H1 (cell line): Measurements from ENCODE around the gene NANP. TPM values are rescaled to one million over a fixed set of nuclear protein-coding genes. Genes with fewer than 3 reads are reported as not detected.
A peak's percentile ranks its signal among the peaks of the same experiment; 100 is the strongest.

Experiments
- CTCF ChIA-PET: fragments of 300-600 bp; sonication (Branson Sonifier 250); formaldehyde crosslinking; loops from one replicate; lab custom pipeline; 2021; ENCODE audit not compliant: partially characterized antibody; lab: Charles Lee
- POLR2A ChIA-PET: fragments of 300-600 bp; sonication (Branson Sonifier 250); formaldehyde crosslinking; loops from one replicate; lab custom pipeline; 2021; ENCODE audit warnings: inconsistent platforms; ENCODE audit not compliant: partially characterized antibody; lab: Charles Lee
- DNase-seq, 2 experiments: peaks; one replicate each; pipeline versions ENCODE4 v3.0.0 to v3.0.0-alpha.2; 2010 to 2022; ENCODE audit warnings: low spot score in 2 of 2, low read depth in 1 of 2, mixed read lengths in 1 of 2
- FAIRE-seq: peaks from 2 replicates; lab custom pipeline; 2011; peaks lifted over from hg19 to GRCh38; lab: Jason Lieb, UNC
- H2AFZ ChIP-seq: 2 replicates; pipeline ENCODE4 v1.8.1; 2012; ENCODE audit warnings: low read length, inconsistent platforms
- H2AK5ac ChIP-seq: 2 replicates; pipeline ENCODE4 v1.6.1; 2013; ENCODE audit warnings: low read depth, low read length
- H2BK120ac ChIP-seq: replicated peaks from 2 replicates; pipeline ENCODE3; 2013; ENCODE audit warnings: low read depth, low read length, inconsistent platforms
- H2BK12ac ChIP-seq: 2 replicates; pipeline ENCODE4 v1.6.1; 2013; ENCODE audit warnings: low read depth, low read length
- H2BK15ac ChIP-seq: 2 replicates; pipeline ENCODE4 v1.6.1; 2013; ENCODE audit warnings: low read length
- H2BK20ac ChIP-seq: 2 replicates; pipeline ENCODE4 v1.6.1; 2013; ENCODE audit warnings: low read length
- H2BK5ac ChIP-seq: 2 replicates; pipeline ENCODE4 v1.6.1; 2013; ENCODE audit warnings: low read depth, low read length
- H3K14ac ChIP-seq: 2 replicates; pipeline ENCODE4 v1.6.1; 2013; ENCODE audit warnings: inconsistent platforms; ENCODE audit not compliant: insufficient read length
- H3K18ac ChIP-seq: 2 replicates; pipeline ENCODE4 v1.6.1; 2013; ENCODE audit warnings: low read length; ENCODE audit errors: extremely low read depth
- H3K23ac ChIP-seq: 2 replicates; pipeline ENCODE4 v1.6.1; 2013; ENCODE audit warnings: inconsistent platforms; ENCODE audit not compliant: insufficient read length
- H3K23me2 ChIP-seq: 2 replicates; pipeline ENCODE4 v1.6.1; 2013; ENCODE audit warnings: low read depth, low read length
- H3K27ac ChIP-seq: 2 replicates; pipeline ENCODE4 v1.6.1; 2011; ENCODE audit warnings: low read depth, low read length, inconsistent platforms
- H3K27me3 ChIP-seq, 4 experiments: replicated peaks in 1 of 4; 1 replicate in 1 of 4; 2 replicates in 3 of 4; pipeline versions ENCODE4 v1.6.1 to v1.8.1; 2011 to 2013; ENCODE audit warnings: low read length in 3 of 4, mild to moderate bottlenecking in 3 of 4, inconsistent platforms in 2 of 4, mixed read lengths in 2 of 4, moderate library complexity in 1 of 4; ENCODE audit not compliant: control insufficient read depth in 3 of 4, insufficient read depth in 3 of 4; ENCODE audit errors: extremely low read depth in 1 of 4
- H3K36me3 ChIP-seq, 4 experiments: 2 replicates each; pipeline versions ENCODE4 v1.6.1 to v1.8.1; 2011 to 2013; ENCODE audit warnings: mild to moderate bottlenecking in 4 of 4, low read length in 3 of 4, moderate library complexity in 2 of 4, control low read depth in 1 of 4, inconsistent platforms in 1 of 4; ENCODE audit not compliant: insufficient read depth in 4 of 4, control insufficient read depth in 2 of 4
- H3K4ac ChIP-seq: replicated peaks from 2 replicates; pipeline ENCODE3; 2013; ENCODE audit warnings: low read length, low read depth, mixed read lengths, inconsistent platforms; ENCODE audit not compliant: insufficient read length
- H3K4me1 ChIP-seq, 4 experiments: replicated peaks in 1 of 4; 1 replicate in 1 of 4; 2 replicates in 3 of 4; pipeline versions ENCODE4 v1.6.1 to v1.8.1; 2011 to 2013; ENCODE audit warnings: low read length in 3 of 4, inconsistent platforms in 2 of 4, mixed read lengths in 1 of 4; ENCODE audit not compliant: insufficient read depth in 4 of 4, control insufficient read depth in 3 of 4
- H3K4me2 ChIP-seq, 2 experiments: 2 replicates each; pipeline versions ENCODE4 v1.6.1 to v1.8.1; 2011 to 2013; ENCODE audit warnings: low read depth in 2 of 2, low read length in 2 of 2, control low read depth in 1 of 2, inconsistent platforms in 1 of 2, mild to moderate bottlenecking in 1 of 2; ENCODE audit not compliant: insufficient read depth in 1 of 2
- H3K4me3 ChIP-seq, 4 experiments: fragments of 200-600, 300-600 bp in 1 of 4; sonication (generic), shearing (Covaris generic), sonication (Bioruptor Twin) in 1 of 4; 2 replicates each; pipeline versions ENCODE4 v1.5.1 to v1.8.1; 2011 to 2016; ENCODE audit warnings: low read length in 4 of 4, low read depth in 3 of 4, control low read depth in 2 of 4, inconsistent platforms in 2 of 4, mild to moderate bottlenecking in 2 of 4, mixed read lengths in 1 of 4, moderate library complexity in 1 of 4; ENCODE audit not compliant: insufficient read depth in 2 of 4; ENCODE audit errors: extremely low read depth in 1 of 4
- H3K56ac ChIP-seq: replicated peaks from 2 replicates; pipeline ENCODE3; 2013; ENCODE audit warnings: low read depth, mild to moderate bottlenecking, mixed read lengths, low read length, inconsistent platforms; ENCODE audit not compliant: insufficient read length
- H3K79me1 ChIP-seq: 2 replicates; pipeline ENCODE4 v1.6.1; 2013; ENCODE audit warnings: low read depth, low read length, control low read depth
- H3K79me2 ChIP-seq, 2 experiments: 2 replicates each; pipeline versions ENCODE4 v1.6.1 to v1.8.1; 2012 to 2013; ENCODE audit warnings: low read length in 2 of 2, mild to moderate bottlenecking in 2 of 2, inconsistent platforms in 1 of 2; ENCODE audit not compliant: insufficient read depth in 2 of 2, control insufficient read depth in 1 of 2
- H3K9ac ChIP-seq, 4 experiments: replicated peaks in 1 of 4; 1 replicate in 1 of 4; 2 replicates in 3 of 4; pipeline versions ENCODE4 v1.6.1 to v1.8.1; 2011 to 2013; ENCODE audit warnings: low read depth in 3 of 4, low read length in 3 of 4, control low read depth in 2 of 4, mild to moderate bottlenecking in 2 of 4, moderate library complexity in 2 of 4, inconsistent platforms in 1 of 4; ENCODE audit errors: extremely low read depth in 1 of 4
- H3K9me3 ChIP-seq, 2 experiments: 2 replicates each; pipeline versions ENCODE4 v1.6.1 to v1.8.1; 2012 to 2013; ENCODE audit warnings: mild to moderate bottlenecking in 2 of 2, moderate library complexity in 2 of 2, control low read depth in 1 of 2, inconsistent platforms in 1 of 2, low read depth in 1 of 2, low read length in 1 of 2, mixed read lengths in 1 of 2; ENCODE audit not compliant: insufficient read depth in 2 of 2
- H4K20me1 ChIP-seq, 2 experiments: replicated peaks in 1 of 2; 2 replicates each; pipeline versions ENCODE3 to v1.8.1; 2011 to 2013; ENCODE audit warnings: inconsistent platforms in 2 of 2, low read length in 2 of 2, mild to moderate bottlenecking in 1 of 2; ENCODE audit not compliant: insufficient read depth in 2 of 2, control insufficient read depth in 1 of 2
- H4K5ac ChIP-seq: 2 replicates; pipeline ENCODE4 v1.6.1; 2013; ENCODE audit warnings: low read length, low read depth, mixed read lengths, inconsistent platforms; ENCODE audit not compliant: insufficient read length
- H4K8ac ChIP-seq: 2 replicates; pipeline ENCODE4 v1.8.0; 2013; ENCODE audit warnings: mild to moderate bottlenecking, moderate library complexity, low read length, inconsistent platforms; ENCODE audit not compliant: insufficient read depth; ENCODE audit errors: extremely low read depth
- H4K91ac ChIP-seq: replicated peaks from 2 replicates; pipeline ENCODE3; 2013; ENCODE audit warnings: low read length, mixed read lengths, inconsistent platforms; ENCODE audit not compliant: insufficient read length
- ATF2 ChIP-seq: IDR thresholded peaks from 2 replicates; pipeline ENCODE4 v1.6.1; 2012; ENCODE audit warnings: low read length, inconsistent platforms
- BRCA1 ChIP-seq: IDR thresholded peaks from 2 replicates; pipeline ENCODE4 v1.6.1; 2012; ENCODE audit warnings: low read depth, low read length, improper control_type of control experiment
- CTBP2 ChIP-seq: IDR thresholded peaks from 2 replicates; pipeline ENCODE4 v1.7.0; 2011; ENCODE audit warnings: borderline replicate concordance, mild to moderate bottlenecking, moderate library complexity, mixed read lengths, low read length; ENCODE audit not compliant: insufficient read depth, insufficient read length
- HDAC2 ChIP-seq, 2 experiments: fragments of 300-600 bp in 1 of 2; sonication (generic) in 1 of 2; IDR thresholded peaks; 2 replicates each; pipeline ENCODE4 v1.6.1; 2011 to 2012; ENCODE audit warnings: low read depth in 2 of 2, low read length in 2 of 2, mild to moderate bottlenecking in 2 of 2, moderate library complexity in 2 of 2, borderline replicate concordance in 1 of 2, inconsistent platforms in 1 of 2
- HDAC6 ChIP-seq: IDR thresholded peaks from one replicate; pipeline ENCODE4 v1.7.1; 2012; ENCODE audit warnings: low read depth, mild to moderate bottlenecking, inconsistent platforms, low read length, moderate library complexity
- KDM5A ChIP-seq: fragments of 200-600 bp; IDR thresholded peaks from 2 replicates; pipeline ENCODE4 v1.7.1; 2012; ENCODE audit warnings: mild to moderate bottlenecking, low read length, inconsistent platforms, mixed read lengths
- POU5F1 ChIP-seq: IDR thresholded peaks from 2 replicates; pipeline ENCODE4 v1.6.1; 2011; ENCODE audit warnings: low read depth, mild to moderate bottlenecking, low read length, moderate library complexity
- RFX5 ChIP-seq: IDR thresholded peaks from 2 replicates; pipeline ENCODE4 v1.6.1; 2011; ENCODE audit warnings: low read depth, low read length, improper control_type of control experiment, borderline replicate concordance
- SIX5 ChIP-seq: IDR thresholded peaks from 2 replicates; pipeline ENCODE4 v1.6.1; 2011; ENCODE audit warnings: mild to moderate bottlenecking, low read depth, low read length
- TCF12 ChIP-seq: IDR thresholded peaks from 2 replicates; pipeline ENCODE4 v1.6.1; 2011; ENCODE audit warnings: low read depth, mild to moderate bottlenecking, low read length
- TEAD4 ChIP-seq: IDR thresholded peaks from 2 replicates; pipeline ENCODE4 v1.6.1; 2012; ENCODE audit warnings: low read depth, low read length, inconsistent platforms, mixed read lengths
- WGBS, 2 experiments: shearing (Covaris generic) in 1 of 2; methylation state at CpG; one replicate each; pipeline versions ENCODE4 v1.1.6 to v1.1.7; 2013 to 2015; ENCODE audit warnings: low lambda C conversion rate in 2 of 2, mixed read lengths in 2 of 2, inconsistent platforms in 1 of 2, low coverage in 1 of 2, missing lambda C conversion rate in 1 of 2; ENCODE audit not compliant: insufficient replicate concordance in 2 of 2, insufficient coverage in 1 of 2, insufficient read length in 1 of 2; ENCODE audit errors: extremely low coverage in 1 of 2, missing lambda C conversion rate in 1 of 2; 5-methylcytosine and 5-hydroxymethylcytosine counted together
- polyA plus RNA-seq, 7 experiments: library from polyadenylated mRNA; depleted of rRNA in 3 of 7; stranded (reverse) in 5 of 7; unstranded in 2 of 7; fragments of >200 nt in 5 of 7; fragments of 200-250 nt in 2 of 7; gene quantifications; 1 replicate in 5 of 7; 2 replicates in 1 of 7; 4 replicates in 1 of 7; pipeline versions ENCODE4 v1.2.1 to v1.2.3, GENCODE V29; 2011 to 2013; ENCODE audit warnings: missing spikeins in 2 of 7, mixed read lengths in 2 of 7
- total RNA-seq: library from RNA; stranded (reverse); fragmentation: NEBNext Ultra II Directional; extraction: Animal tissue kit (Norgen Biotek cat#: 25700); gene quantifications from 2 replicates; pipeline ENCODE4 v1.2.1, GENCODE V29; 2021

The NANP gene
- total and polyA plus RNA-seq, 2 of the 8 experiments (the other 6 are each of a cell fraction or from before 2014, with no cell fraction given) = 3.8 to 6.2 TPM

DNA sequence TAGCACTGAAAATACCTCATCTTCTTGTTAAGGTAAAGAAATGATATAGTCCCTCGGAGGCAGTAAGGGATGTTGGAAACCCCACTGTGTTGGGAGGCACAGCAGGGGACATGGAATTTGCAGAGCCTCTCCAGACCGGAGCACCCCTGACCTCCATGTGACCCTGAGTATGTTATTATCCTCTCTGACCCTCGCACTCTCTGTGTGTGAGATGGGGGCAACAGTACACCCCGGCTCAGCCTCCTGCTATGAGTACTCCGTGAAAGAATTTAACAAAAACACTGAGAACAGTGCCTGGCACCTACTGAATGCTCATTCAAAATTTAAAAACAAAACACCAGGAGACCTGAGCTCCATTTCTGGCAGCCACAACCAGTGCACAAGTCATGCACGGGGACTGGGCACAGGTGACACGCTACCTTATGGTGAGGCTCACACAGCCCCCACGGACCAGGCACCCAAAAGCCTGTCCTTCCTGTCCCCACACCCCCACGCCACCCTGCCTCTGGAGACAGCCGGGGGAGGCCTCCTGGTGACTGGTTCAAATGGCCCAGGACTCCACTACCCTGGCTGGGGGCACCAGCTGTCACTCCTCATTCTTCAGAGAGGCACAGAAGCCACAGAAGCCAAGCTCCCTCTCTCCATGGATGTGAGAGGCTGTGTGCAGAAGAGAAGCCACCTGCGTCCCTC lies 44.6 kb downstream of the NANP start:
- no peak overlapping the region for H3K23ac ChIP-seq
- FAIRE-seq (no peak), DNase-seq (no peak)
- H2AK5ac ChIP-seq = no peak overlapping the region
- no peak overlapping the region for H3K18ac ChIP-seq
- CTCF ChIA-PET = no interaction called here
- POLR2A ChIA-PET = interaction anchor here (0.6 to 1.5 kb wide), 3 partner anchors 41 to 160 kb away, joined by 3 read pairs; no protein-coding TSS in a partner anchor
- peaks cover 13% of the 10 kb centered on the region for H3K79me1 ChIP-seq
- no peak overlapping the region for H4K8ac ChIP-seq
- H3K9me3 ChIP-seq = no peaks in the 10 kb centered on the region
- H2BK120ac ChIP-seq = no peak overlapping the region
- H3K14ac ChIP-seq = no peak overlapping the region
- no peak overlapping the region for H2BK15ac ChIP-seq
- no peak overlapping the region; a peak in 1 of 7 replicates for H3K9ac ChIP-seq
- H3K4me2 ChIP-seq = peak overlapping the region in 1 of 2 experiments; percentile 47; a peak in 2 of 4 replicates
- no peak overlapping the region for H2BK12ac ChIP-seq
- H3K4ac ChIP-seq = no peak overlapping the region
- H3K27ac ChIP-seq = no peak overlapping the region
- no peak overlapping the region for H4K5ac ChIP-seq
- H2BK20ac ChIP-seq = no peak overlapping the region
- no peaks in the 10 kb centered on the region; a peak in 1 of 8 replicates for H3K36me3 ChIP-seq
- H3K79me2 ChIP-seq = peaks cover 0 to 91% of the 10 kb centered on the region in 2 experiments
- H2AFZ ChIP-seq = no peak overlapping the region
- H3K4me3 ChIP-seq = no peak overlapping the region
- H3K4me1 ChIP-seq = peaks cover 0 to 8% (median 5%) of the 10 kb centered on the region in 4 experiments; a peak in 4 of 7 replicates
- H3K23me2 ChIP-seq = no peaks in the 10 kb centered on the region
- 0 out of 2 replicates have a peak overlapping the region, but pooled peaks have one; percentile 24 for H2BK5ac ChIP-seq
- WGBS, 2 experiments = 81% methylated on average over 11 of the region's 11 CpGs; no CpG with 5 or more reads in 1 of the 2 experiments
- H4K91ac ChIP-seq = no peak overlapping the region
- no peaks in the 10 kb centered on the region for H3K27me3 ChIP-seq
- H4K20me1 ChIP-seq = peaks cover 3 to 28% of the 10 kb centered on the region in 2 experiments
- H3K56ac ChIP-seq = no peak overlapping the region
- TF ChIP-seq POU5F1 (no peak), KDM5A (no peak), SIX5 (no peak), TEAD4 (peak; percentile 48; the same call in 1 of the 2 replicates), TCF12 (no peak), RFX5 (no peak), HDAC2 (IDR thresholded peaks at IDR 0.05; ENCODE audit: borderline replicate concordance in 1 of 2, low read depth in 2 of 2, low read length in 2 of 2) (no peak), BRCA1 (no peak), ATF2 (no peak), HDAC6 (no peak), CTBP2 (no peak)
